HG03060 (cell line): ENCODE results near the gene GOLGA1.
"Not testable (repeated sequence)": the region's sequence is repeated elsewhere in the genome, so short reads cannot be mapped to it uniquely, and the experiment has no call there.

ENCODE experiments used
- ATAC-seq: cut with Tn5 transposase; IDR thresholded peaks from one replicate; pipeline ENCODE4 v1.9.1; 2021; ENCODE audit warnings: low read depth, moderate number of reproducible peaks; ENCODE audit not compliant: unreplicated experiment

GOLGA1 gene

DNA sequence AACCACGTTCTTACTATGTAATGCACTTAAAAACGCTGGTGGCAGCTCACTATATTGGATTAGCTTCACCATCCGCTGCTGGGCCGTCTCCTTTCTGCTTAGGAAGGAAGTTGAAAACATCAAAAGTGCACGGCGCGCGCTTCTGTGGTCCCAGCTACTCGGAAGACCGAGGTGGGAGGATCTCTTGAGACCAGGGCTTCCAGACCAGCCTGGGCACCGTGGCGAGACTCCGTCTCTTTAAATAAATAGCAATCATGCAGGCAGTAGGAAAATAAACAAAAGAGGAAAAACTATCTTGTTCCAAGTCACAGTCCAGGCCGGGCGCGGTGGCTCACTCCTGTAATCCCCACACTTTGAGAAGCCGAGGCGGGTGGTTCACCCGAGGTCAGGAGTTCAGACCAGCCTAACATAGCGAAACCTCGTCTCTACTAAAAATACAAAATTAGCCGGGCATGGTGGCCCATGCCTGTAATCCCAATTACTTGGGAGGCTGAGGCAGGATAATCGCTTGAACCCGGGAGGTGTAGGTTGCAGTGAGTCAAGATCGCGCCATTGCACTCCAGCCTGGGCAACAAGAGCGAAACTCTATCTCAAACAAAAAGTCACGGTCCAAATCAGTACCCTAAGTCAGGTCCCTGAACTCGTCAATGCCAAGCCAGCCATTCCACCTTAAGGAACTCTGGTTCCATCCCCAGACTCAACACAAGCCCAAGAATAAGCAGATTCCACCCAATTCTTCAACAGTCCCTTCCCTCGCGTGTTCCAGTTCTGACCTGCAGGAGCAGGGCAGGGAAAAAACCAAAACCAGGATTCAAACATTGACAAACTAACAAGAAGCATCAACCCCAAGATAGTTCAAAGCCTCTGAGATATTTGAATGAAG, 1.0 kb upstream of the GOLGA1 start:
- ATAC-seq = peak; percentile 20

DNA sequence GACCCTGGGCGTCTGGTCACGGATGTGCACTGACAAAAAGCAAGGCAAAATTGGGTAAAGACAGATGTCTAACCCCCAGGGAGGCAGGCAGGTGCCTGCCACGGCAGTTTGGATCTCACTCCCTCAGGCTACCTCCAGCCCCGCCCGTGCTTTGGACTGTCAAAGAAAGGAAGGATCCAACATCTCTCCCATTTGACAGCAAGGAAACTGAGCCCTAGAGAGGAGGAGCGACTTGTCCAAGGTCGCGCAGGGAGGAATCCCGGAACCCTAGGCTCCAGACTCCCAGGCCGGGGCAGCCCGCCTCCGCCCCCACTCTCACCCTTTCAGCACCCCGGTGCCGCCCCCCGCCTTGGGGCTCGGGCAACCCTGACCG, 376 bp downstream of the GOLGA1 start:
- peak; percentile 10 for ATAC-seq

DNA sequence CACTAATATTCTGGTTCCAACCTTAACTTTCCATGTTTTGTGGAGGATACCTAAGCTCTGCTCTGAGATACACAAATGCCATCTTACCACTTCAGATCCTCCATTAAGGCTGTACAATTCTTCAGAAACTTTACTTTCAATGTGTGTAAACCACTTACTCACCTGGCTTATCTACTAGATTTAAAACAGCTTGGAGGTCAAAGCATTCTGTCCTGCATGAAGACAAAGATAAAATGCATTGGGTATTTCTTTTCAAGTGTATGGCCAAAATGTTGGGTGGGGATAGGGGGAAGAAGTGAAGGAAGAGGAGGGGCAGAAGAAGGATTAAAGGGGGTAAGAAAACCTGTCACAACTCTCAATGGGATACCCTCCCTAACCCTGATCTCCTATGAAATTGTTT, 939 bp downstream of the GOLGA1 start:
- no peak for ATAC-seq

DNA sequence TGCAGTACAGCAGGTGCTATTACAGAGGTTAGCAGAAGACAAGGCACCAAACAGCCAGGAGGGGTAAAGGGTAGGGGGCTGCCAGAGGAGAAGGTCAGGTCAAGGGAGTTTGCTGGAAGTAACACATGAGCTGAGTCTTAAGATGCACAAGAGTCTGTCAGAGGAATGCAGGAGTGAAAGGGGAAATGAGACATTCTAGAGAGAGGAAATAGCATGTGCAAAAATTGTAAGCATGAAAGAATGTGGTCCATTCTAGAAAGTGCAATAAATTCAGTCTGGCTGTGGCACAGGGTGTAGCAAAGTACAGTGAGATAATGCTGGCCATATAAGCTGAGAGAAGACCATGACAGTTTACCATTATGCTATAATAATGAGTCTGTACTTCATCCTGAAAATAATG, 6.6 kb downstream of the GOLGA1 start:
- no peak for ATAC-seq

DNA sequence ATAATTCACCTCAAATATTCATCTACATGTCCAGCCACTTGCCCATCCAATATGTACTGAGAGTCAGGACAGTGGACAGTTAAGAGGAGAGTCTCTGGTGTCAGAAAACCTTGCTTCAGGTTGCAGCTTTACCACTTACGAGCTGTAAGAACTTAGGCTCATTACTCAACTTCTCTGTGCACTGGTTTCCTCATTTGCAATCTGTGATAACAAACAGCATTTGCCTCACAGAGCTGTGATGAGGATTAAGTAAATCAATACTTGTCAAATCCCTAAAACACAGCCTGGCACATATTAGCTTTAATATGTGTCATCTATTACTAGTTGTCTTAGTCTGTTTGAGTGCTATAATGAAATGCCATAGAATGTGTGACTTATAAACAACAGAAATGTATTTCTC, 8.6 kb downstream of the GOLGA1 start:
- ATAC-seq = no peak

DNA sequence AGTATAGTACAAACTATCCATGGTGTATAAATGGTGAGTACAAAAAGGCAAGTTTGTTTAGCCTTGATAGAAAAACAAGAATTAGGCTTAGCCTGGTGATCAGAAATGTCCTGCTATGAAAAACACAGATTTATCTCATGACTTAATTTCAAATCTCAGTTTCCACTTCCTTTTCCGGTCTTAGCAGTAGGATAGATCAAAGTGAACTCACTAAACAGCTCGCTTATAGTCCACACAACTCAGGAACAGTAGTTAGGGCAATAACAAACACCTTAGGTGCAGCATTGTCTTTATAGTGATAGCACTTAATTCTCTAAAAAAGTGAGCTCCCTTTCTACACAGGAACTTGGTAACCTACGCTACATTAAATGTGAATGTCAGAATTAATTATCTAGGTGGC, 11.4 kb downstream of the GOLGA1 start:
- ATAC-seq = no peak

DNA sequence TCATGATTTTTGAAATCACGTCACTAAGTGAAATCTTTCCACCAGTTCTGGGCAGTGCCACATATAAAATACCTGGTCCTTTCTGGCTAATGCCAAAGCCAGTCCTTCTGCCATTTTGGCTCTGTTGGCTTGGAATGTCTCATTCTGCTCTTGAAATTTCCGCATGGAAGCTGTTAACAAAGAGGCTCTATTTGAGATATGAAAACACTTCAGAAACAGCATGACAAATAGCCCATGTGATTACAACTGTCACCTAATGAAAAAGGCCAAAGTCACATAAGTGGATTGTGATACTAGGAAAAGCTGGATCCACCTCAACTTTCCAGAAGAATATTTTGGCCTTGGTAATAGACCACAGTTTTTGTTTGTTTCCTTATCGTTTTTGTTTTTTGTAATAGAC, 12.8 kb downstream of the GOLGA1 start:
- ATAC-seq = no peak

DNA sequence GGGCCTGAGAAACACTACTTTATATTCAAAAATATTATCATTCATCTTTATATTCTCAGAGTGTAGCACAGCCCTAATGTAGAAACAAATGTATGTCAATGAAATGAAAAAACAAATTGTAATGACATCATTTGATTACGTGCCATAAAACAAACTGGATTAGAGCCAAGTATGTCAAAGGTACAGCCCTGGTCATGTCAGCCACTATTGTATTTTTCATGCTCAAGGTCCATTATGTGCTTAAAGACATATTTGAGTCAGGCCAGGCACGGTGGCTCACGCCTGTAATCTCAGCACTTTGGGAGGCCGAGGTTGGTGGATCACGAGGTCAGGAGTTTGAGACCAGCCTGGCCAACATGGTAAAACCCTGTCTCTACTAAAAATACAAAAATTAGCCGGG, 20.5 kb downstream of the GOLGA1 start:
- ATAC-seq = not testable (repeated sequence)

DNA sequence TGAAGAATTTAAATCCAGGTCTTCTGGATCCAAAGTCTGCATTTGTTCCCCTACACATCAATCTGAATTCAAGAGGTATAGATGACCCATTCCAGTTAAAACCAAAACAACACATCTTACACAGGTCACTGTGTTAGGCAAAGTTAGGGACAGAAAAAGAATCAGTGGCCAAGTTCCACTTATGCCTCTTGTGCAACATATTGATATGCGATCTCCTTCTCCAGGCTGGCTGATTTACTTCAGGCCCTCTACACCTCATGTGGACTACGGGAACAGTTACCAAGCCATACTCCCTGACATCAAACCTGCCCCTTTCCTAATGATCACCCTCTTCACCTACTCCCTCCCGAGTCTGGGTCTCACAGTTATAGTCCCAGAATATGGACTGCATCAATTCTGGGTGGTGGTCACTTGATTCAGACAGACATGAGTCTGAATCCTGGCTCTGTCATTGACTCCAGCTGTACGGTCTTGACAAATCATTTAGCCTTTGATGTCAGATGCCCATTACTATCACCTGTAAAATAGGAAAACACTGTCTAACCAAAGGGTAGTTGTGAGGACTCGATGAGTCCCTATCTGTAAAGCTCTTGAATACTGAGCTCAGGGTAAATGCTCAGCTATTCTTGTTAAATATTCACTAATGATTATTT, 26.0 kb downstream of the GOLGA1 start:
- no peak for ATAC-seq

DNA sequence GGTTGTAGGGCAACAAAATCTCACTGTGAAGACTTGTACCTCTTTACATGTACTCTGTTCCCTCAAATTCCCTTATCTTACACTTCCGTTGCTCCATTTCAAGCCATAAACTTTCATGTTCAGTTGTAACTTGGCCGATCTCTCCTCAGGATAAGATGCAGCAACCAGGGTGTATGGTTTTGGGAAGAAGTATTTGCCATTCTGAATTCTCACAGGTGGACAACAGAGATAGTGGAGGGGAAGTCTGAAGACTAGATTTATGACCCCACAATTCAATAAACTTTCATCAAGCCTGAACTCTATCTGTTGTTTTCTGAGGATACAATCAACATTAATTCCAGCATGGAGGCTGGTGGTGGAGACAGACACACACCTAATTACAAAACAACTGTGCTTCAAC, 27.5 kb downstream of the GOLGA1 start:
- no peak for ATAC-seq

DNA sequence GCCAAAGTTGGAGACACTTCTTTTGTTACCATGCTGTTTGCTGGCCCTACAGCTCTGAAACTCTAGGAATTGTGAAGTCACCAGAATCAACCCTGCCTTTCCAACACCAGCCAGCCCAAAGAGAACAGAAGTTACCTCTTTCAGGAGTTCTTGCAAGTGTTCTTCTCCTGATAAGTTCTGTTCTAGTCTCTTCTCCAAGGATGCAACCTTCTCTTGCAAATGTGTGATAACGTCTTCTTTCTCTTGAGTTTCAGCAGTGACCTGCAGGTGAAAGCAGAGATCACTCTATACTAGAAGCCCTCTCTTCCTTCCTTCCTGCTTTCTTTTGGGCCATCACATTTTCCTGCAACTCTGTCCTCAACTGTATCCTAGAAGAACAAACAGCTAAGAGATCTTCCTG, 29.1 kb downstream of the GOLGA1 start:
- ATAC-seq = no peak

DNA sequence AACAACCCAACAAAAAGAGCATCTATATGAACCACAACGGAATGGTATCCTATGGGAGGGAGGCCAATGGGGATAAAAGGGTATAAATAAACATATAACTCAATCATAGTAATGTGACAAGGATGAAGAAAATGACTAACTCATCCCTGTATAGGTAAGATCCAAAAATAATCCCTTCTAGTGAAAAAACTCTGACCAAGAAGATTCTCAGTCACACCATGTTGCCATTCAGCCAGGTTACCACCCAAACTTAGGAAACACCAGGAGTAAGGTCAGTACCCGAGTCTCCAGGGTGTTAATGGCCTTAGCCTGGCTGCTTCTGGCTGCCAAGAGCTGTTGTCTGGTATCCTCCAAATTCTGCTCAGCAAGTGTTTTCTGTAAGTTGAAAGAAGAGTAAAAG, 32.8 kb downstream of the GOLGA1 start:
- ATAC-seq = no peak

DNA sequence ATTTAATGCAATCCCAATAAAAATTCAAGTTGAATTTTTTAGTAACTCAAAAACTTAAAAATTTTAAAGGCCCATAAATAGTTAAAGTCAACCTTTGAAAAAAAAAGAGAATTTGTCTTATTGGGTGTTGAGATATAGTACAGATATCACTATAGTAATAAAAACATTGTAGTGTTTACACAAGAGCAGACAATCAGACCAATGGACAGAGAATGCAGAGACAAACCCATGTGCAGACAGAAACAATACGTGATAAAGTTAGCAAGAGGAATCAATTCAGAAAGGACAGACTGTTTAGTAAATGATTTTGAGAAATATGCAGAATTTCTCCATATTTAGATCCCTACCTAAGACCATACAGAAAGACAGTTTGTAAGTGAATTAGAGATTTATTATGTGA, 33.9 kb downstream of the GOLGA1 start:
- ATAC-seq = no peak

DNA sequence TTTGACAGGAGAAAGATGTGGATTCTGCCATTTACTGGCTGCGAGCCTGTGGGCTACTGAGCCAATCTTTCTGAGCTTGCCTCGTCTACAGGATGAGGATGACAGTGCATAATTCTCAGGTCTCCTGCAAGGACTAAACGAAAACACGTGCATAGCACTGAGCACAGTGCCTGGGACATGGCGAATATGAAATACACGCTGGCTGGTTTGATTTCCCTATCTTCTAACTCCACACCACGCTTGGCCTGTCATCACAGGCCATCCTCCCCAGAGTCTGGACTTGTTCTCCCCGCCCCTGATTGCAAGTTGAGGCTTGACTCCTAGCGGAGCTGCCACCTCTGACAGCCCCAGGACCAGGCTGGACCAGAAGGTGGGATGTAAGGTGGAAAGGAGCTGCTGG, 41.0 kb downstream of the GOLGA1 start:
- ATAC-seq = no peak

DNA sequence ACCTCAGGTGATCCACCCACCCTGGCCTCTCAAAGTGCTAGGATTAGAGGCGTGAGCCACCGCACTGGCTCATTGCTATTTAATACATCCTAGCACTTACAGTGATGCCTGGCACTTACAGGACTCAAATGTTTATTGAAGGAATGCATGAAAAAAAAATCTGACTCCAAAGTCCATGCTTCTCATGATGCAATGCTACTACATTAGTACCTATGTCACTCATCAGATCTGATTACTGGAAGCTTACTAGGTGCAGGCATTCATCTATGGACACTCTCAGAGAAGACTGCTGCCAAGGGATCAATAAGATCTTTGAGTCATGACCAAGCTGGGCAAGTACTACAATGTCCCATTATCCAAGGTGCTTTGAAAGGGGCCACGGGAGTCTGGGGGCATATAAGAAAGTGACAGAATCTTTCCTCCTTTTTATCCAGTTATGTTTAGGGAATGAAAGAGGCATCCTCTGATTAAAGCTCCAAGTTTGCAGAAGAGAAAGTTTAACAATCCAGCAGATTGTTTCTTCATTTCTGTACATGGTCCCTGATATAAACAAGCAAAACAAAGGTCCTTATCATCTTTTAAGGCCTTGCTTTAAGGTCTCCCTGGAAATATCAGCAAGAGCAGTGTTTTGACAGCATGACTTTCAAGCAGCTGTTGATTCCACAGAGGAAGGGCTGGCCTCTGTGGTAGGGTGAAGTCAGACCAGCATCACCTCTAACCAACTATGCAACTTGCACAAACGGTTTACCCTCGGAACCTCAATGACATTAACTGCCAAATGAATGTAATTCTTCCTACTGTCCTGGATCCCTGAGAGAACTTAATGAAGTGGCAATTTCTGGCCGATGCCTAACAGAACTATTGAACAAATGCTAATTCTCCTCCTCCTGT, 43.1 kb downstream of the GOLGA1 start:
- ATAC-seq = no peak

DNA sequence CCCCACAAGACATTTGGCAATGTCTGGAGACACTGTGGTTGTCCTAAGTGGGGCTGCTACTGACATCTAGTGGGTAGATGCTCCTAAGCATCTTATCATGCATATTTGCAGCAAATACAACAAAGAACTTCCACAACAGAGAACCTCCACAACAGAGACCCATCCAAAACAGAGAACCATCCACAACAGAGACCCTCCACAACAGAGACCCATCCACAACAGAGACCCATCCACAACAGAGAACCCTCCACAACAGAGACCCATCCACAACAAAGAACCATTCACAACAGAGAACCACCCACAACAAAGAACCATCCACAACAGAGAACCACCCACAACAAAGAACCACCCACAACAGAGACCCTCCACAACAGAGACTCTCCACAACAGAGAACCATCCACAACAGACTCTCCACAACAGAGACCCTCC, 46.1 kb downstream of the GOLGA1 start:
- ATAC-seq = no peak

DNA sequence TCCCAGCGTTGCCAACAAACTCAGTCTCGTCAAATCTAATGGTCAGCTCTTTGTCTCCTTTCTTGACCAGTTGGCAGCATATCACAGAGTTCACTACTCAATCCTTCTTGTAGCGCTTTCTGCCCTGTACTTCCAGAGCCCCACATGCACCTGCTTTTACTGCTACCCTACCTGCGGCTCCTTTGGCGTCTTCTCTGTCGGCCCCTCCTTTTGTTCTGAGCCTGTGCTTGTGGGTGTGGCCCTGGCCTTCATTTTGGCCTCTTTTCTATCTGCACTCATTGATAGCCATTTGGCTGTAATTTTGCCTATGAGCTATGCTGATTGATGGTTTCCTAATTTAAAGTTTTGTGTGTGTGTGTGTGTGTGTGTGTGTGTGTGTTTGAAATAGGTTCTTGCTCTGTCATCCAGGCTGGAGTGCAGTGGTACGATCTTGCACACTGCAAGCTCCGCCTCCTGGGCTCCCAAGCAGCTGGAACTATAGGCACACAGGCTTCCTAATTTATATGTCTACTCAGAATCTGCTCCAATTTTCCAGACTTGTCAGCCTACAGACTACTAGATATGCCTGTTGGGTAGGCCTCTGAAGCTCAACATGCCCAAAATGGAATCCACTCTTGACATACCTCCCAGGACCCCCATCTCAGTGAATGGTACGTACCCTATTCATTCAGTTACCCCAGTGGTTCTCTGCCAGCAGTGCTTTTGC, 46.7 kb downstream of the GOLGA1 start:
- no peak for ATAC-seq

DNA sequence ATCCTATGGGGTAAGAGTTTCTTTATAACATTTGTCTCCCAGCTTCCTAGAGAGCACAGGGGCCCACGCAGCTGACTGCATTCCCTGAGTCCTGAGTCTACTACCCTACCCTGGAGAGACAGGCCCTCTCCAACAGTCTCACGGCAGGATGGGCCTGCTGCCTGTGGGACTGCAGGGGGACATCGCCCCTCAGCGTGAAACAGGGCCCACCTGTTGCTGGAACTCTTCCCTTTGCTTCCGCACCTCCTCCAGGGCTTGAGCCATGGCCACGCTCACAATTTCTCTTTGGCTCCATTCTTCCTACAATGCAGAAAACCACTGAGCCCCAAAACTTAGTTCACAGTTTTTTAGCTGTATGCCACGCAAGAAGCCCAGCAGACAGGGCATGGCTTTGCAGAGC, 50.7 kb downstream of the GOLGA1 start:
- no peak for ATAC-seq

DNA sequence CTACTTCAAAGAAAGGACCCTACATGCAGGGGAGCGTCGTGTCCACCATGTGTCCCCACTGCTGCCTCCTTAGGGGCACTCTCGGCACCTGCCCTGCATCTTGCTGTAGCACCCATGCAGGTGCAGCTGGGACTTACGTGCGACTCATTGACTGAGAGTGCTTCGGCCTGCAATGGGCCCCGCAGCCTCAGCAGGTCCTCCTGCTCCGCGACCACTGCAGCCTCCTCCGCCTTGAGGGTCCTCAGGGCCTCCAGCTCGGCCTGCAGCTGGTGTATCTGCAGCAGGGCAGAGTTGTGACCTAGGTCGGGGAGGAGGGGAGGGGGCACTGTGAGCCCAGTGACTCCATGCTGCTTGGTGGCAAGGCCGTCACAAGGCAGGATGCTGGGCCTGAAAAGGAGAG, 51.9 kb downstream of the GOLGA1 start:
- no peak for ATAC-seq

DNA sequence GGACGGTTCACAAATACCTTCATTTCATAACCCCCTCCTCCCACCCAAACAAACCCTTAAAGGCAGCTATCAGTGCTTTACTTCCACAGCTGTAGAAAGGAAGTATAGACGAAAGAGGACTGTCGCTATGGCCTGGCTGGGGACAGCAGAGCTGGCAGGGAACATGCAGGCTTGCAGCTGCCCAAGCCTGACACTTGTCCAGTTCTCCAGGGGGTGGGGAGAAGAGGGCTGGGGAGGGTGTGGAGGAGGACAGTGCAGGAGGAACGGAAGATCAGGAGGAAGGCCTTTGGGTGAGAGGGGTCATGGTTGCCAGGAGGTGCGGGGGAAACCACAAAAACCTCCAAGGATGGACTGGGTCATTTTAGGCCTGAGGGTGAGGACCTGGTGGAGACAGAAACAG, 53.1 kb downstream of the GOLGA1 start:
- ATAC-seq = no peak
